ENCODE results near the gene MAP3K14. TPM values are rescaled to one million over a fixed set of nuclear protein-coding genes. Genes with fewer than 3 reads are reported as not detected.

The MAP3K14 gene
- total RNA-seq, 1 experiment from 2014 or later, result 7.8 TPM

- H3K27me3 ChIP-seq (ENCODE audit: insufficient read depth, low read length), result no peaks in the 10 kb centered on the region
- no peak overlapping the region for H4K91ac ChIP-seq (ENCODE audit: insufficient read length, low read depth, low read length)
- no peaks in the 10 kb centered on the region for H3K9me3 ChIP-seq (ENCODE audit: control insufficient read depth, low read depth, low read length)
- no peak overlapping the region for H2AFZ ChIP-seq (ENCODE audit: low read length)
- no peak overlapping the region for H2BK15ac ChIP-seq (ENCODE audit: low read depth, low read length)
- no peaks in the 10 kb centered on the region; the same call in 1 of the 2 replicates for H3K4me1 ChIP-seq (ENCODE audit: insufficient read depth, low read length)
- H2BK5ac ChIP-seq (ENCODE audit: insufficient read length, low read length), result no peak overlapping the region
- peak; percentile 79 for TF ChIP-seq CTCF (conservative IDR thresholded peaks at IDR 0.05)
- H2BK120ac ChIP-seq (ENCODE audit: low read depth, low read length, poor library complexity, severe bottlenecking), result no peak overlapping the region
- H3K4me2 ChIP-seq (ENCODE audit: insufficient read depth, insufficient read length, low read length), result peak overlapping the region; percentile 72
- peaks cover 14% of the 10 kb centered on the region for H3K23me2 ChIP-seq (ENCODE audit: insufficient read length, low read depth, low read length, poor library complexity, severe bottlenecking)
- H3K27ac ChIP-seq (ENCODE audit: insufficient read length, low read depth, low read length), result no peak overlapping the region
- no peak overlapping the region for H4K5ac ChIP-seq (ENCODE audit: insufficient read length, low read depth, low read length)
- H4K8ac ChIP-seq (replicated peaks; ENCODE audit: insufficient read length, low read depth, low read length), result no peak overlapping the region
- H3K36me3 Mint-ChIP-seq (ENCODE audit: insufficient read depth in 1 of 3, low read depth in 3 of 3), result peaks cover 9 to 15% (median 9%) of the 10 kb centered on the region in 3 experiments
- H3K56ac ChIP-seq (ENCODE audit: insufficient read length, low read depth, low read length), result no peak overlapping the region
- no peaks in the 10 kb centered on the region for H3K9me3 Mint-ChIP-seq
- H2AK5ac ChIP-seq (ENCODE audit: insufficient read length, low read length), result no peak overlapping the region
- no peak overlapping the region for H3K23ac ChIP-seq (ENCODE audit: insufficient read length, low read depth, low read length)
- no peak overlapping the region for H3K4ac ChIP-seq (ENCODE audit: low read depth, low read length)
- no peaks in the 10 kb centered on the region for H3K79me2 ChIP-seq (ENCODE audit: insufficient read depth, low read length)
- H3K27me3 Mint-ChIP-seq (ENCODE audit: low read depth), result peaks cover 25% of the 10 kb centered on the region
- no CpG with 5 or more reads among the region's 33 CpGs for WGBS (ENCODE audit: extremely low coverage, insufficient read length, low lambda C conversion rate)
- H3K4me1 Mint-ChIP-seq, result peaks cover 16 to 26% of the 10 kb centered on the region in 2 experiments
- peak overlapping the region; percentile 77 for H3K14ac ChIP-seq (ENCODE audit: insufficient read depth, low read length)
- H2BK20ac ChIP-seq (ENCODE audit: low read depth, low read length, poor library complexity, severe bottlenecking), result no peak overlapping the region
- H4K20me1 ChIP-seq (ENCODE audit: control insufficient read depth, insufficient read depth, insufficient read length), result no peaks in the 10 kb centered on the region
- H3K9ac ChIP-seq (ENCODE audit: extremely low read depth, insufficient read length, low read length), result no peak overlapping the region
- peak; percentile 88 for DNase-seq
- H3K4me3 Mint-ChIP-seq, result peak overlapping the region; percentile 84 to 90
- H3K27ac Mint-ChIP-seq, result peak overlapping the region in 2 of 3 experiments; percentile 84 to 92; a peak in 3 of 7 replicates
- no peaks in the 10 kb centered on the region for H3K79me1 ChIP-seq (ENCODE audit: insufficient read depth, low read depth, low read length, poor library complexity, severe bottlenecking)
- H3T11ph ChIP-seq (ENCODE audit: low read length), result no peak overlapping the region
- H3K18ac ChIP-seq (ENCODE audit: insufficient read length, low read depth, low read length), result peak overlapping the region; percentile 43
- no peak overlapping the region for H2BK12ac ChIP-seq (ENCODE audit: insufficient read length, low read depth, low read length)
Observed at GRCh38 chr17:45246861-45247428, 69.9 kb downstream of the MAP3K14 start.
